ENCODE results near the gene DISC1.

DNA sequence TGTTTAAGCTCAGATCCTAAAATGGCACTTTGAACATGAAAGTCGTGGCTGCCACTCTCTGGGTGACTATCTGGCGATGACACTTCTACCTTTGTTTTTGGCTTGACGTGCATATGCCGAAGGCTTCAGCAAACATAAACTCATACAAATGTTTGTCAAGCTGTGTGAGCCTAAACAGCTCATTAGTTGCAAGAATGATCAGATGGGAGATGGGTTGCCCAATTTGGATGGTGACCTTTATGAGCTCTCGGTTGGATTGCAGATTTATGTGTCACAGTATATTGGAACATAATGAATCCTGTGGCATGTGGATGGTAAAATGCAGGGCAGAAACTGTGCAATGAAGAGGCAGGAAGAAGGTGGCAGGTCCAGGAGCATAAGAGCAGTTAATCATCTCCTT is 229.3 kb downstream of the DISC1 start:
- TF ChIP-seq, protein P1, sequence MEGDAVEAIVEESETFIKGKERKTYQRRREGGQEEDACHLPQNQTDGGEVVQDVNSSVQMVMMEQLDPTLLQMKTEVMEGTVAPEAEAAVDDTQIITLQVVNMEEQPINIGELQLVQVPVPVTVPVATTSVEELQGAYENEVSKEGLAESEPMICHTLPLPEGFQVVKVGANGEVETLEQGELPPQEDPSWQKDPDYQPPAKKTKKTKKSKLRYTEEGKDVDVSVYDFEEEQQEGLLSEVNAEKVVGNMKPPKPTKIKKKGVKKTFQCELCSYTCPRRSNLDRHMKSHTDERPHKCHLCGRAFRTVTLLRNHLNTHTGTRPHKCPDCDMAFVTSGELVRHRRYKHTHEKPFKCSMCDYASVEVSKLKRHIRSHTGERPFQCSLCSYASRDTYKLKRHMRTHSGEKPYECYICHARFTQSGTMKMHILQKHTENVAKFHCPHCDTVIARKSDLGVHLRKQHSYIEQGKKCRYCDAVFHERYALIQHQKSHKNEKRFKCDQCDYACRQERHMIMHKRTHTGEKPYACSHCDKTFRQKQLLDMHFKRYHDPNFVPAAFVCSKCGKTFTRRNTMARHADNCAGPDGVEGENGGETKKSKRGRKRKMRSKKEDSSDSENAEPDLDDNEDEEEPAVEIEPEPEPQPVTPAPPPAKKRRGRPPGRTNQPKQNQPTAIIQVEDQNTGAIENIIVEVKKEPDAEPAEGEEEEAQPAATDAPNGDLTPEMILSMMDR (IDR thresholded peaks at IDR 0.05): no peak
- no peak for TF ChIP-seq POLR2AphosphoS5 (IDR thresholded peaks at IDR 0.05)
- TF ChIP-seq POLR2A (IDR thresholded peaks at IDR 0.05): no peak
